Panc1 (cell line): ENCODE data around the gene RABL6.

Experiments
- POLR2AphosphoS5 ChIP-seq: IDR thresholded peaks from 2 replicates; pipeline ENCODE4 v1.6.1; 2012; ENCODE audit warnings: mild to moderate bottlenecking, low read depth, low read length, moderate library complexity
- SIN3A ChIP-seq: IDR thresholded peaks from 2 replicates; pipeline ENCODE4 v1.6.1; 2012; ENCODE audit warnings: low read depth, mild to moderate bottlenecking, low read length, moderate library complexity, borderline replicate concordance; ENCODE audit not compliant: insufficient read depth
- TF ChIP-seq, protein P1 (sequence below): fragments of 450-650 bp; IDR thresholded peaks from 2 replicates; pipeline ENCODE4 v1.5.1; 2017; ENCODE audit warnings: mild to moderate bottlenecking
- TF ChIP-seq, protein P2 (sequence below), 2 experiments: IDR thresholded peaks; 2 replicates each; pipeline ENCODE4 v1.6.1; 2011 to 2012; ENCODE audit warnings: low read depth in 2 of 2, control low read depth in 1 of 2, low read length in 1 of 2, mild to moderate bottlenecking in 1 of 2, moderate library complexity in 1 of 2; ENCODE audit not compliant: insufficient read depth in 1 of 2

DNA sequence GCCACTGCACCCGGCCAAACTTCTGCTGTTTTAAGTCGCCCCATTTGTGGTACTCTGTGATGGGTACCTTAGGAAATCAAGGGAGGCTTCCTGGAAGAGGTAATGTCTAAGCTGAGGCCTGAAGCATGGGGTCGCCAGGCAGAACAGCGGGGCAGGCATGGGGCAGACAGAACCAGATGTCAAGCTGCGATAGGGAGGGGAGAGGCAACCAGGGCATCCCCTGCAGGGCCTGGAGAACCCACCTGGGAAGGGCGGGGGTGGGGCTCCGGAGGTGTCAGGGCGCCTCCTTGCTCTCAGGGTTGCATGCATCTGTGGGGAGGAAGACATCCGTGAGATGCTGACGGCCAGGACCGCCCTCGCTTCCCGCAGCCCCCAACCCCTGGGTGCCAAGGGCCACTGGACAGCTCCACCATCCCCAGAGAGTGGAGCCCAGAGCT, 46.2 kb upstream of the RABL6 start:
- TF ChIP-seq, protein P1, sequence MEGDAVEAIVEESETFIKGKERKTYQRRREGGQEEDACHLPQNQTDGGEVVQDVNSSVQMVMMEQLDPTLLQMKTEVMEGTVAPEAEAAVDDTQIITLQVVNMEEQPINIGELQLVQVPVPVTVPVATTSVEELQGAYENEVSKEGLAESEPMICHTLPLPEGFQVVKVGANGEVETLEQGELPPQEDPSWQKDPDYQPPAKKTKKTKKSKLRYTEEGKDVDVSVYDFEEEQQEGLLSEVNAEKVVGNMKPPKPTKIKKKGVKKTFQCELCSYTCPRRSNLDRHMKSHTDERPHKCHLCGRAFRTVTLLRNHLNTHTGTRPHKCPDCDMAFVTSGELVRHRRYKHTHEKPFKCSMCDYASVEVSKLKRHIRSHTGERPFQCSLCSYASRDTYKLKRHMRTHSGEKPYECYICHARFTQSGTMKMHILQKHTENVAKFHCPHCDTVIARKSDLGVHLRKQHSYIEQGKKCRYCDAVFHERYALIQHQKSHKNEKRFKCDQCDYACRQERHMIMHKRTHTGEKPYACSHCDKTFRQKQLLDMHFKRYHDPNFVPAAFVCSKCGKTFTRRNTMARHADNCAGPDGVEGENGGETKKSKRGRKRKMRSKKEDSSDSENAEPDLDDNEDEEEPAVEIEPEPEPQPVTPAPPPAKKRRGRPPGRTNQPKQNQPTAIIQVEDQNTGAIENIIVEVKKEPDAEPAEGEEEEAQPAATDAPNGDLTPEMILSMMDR, result no peak
- TF ChIP-seq SIN3A (no peak), POLR2AphosphoS5 (no peak)
- TF ChIP-seq, protein P2, sequence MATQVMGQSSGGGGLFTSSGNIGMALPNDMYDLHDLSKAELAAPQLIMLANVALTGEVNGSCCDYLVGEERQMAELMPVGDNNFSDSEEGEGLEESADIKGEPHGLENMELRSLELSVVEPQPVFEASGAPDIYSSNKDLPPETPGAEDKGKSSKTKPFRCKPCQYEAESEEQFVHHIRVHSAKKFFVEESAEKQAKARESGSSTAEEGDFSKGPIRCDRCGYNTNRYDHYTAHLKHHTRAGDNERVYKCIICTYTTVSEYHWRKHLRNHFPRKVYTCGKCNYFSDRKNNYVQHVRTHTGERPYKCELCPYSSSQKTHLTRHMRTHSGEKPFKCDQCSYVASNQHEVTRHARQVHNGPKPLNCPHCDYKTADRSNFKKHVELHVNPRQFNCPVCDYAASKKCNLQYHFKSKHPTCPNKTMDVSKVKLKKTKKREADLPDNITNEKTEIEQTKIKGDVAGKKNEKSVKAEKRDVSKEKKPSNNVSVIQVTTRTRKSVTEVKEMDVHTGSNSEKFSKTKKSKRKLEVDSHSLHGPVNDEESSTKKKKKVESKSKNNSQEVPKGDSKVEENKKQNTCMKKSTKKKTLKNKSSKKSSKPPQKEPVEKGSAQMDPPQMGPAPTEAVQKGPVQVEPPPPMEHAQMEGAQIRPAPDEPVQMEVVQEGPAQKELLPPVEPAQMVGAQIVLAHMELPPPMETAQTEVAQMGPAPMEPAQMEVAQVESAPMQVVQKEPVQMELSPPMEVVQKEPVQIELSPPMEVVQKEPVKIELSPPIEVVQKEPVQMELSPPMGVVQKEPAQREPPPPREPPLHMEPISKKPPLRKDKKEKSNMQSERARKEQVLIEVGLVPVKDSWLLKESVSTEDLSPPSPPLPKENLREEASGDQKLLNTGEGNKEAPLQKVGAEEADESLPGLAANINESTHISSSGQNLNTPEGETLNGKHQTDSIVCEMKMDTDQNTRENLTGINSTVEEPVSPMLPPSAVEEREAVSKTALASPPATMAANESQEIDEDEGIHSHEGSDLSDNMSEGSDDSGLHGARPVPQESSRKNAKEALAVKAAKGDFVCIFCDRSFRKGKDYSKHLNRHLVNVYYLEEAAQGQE (IDR thresholded peaks at IDR 0.05; ENCODE audit: insufficient read depth in 1 of 2, low read depth in 2 of 2, low read length in 1 of 2), result no peak
